ENCODE data around the gene STAB2. TPM values are rescaled to one million over a fixed set of nuclear protein-coding genes. Genes with fewer than 3 reads are reported as not detected.

STAB2 gene
- total and polyA plus RNA-seq, 7 donors = under 0.01 to 0.66 (median 0.48) TPM; not detected in 1

DNA sequence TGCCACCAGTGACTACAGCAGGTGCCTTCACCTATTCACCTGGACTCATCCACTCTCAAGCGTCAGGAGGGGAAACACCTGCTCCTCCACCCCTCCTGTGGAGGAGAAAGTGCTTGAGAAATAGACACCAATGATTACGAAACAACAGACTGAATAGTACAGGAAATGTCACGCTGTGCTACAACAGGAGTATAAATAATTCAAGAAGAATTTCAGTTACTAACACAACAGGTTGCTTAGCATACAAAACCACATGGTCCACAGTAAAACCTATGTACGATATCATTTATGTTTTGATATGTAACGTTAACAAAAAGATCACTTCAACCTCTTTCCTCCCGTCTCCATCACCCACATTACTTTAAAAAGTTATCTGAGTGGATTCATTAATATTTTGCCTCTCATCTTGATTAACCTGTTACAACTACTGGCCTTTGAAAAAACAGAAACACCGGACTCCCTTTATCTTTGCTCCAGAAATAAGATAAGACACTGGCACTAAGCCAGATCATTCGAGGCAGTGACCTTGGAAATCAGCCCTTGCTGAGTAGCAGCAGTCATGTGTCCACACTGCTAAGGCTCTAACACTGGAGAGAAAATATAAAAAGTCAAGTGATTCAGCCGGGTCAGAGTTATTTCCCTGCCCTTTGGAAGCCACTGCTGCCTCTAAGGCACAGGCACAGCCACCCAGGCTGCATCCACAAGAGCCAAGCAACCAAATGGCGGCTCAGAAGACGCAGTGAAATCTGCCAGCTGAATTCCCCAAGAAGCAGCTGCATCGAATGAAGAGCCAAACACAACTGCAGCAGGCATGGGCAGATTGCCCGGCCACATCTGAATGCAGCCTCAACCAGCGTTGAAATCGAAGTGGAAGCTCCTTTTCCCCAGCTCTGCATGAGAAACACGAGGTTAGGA lies 213.0 kb downstream of the STAB2 start:
- TF ChIP-seq, protein P1, sequence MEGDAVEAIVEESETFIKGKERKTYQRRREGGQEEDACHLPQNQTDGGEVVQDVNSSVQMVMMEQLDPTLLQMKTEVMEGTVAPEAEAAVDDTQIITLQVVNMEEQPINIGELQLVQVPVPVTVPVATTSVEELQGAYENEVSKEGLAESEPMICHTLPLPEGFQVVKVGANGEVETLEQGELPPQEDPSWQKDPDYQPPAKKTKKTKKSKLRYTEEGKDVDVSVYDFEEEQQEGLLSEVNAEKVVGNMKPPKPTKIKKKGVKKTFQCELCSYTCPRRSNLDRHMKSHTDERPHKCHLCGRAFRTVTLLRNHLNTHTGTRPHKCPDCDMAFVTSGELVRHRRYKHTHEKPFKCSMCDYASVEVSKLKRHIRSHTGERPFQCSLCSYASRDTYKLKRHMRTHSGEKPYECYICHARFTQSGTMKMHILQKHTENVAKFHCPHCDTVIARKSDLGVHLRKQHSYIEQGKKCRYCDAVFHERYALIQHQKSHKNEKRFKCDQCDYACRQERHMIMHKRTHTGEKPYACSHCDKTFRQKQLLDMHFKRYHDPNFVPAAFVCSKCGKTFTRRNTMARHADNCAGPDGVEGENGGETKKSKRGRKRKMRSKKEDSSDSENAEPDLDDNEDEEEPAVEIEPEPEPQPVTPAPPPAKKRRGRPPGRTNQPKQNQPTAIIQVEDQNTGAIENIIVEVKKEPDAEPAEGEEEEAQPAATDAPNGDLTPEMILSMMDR (IDR thresholded peaks at IDR 0.05) = no peak
- TF ChIP-seq POLR2AphosphoS5 (IDR thresholded peaks at IDR 0.05) (peak; percentile 45 to 59 (median 50)), POLR2A (IDR thresholded peaks at IDR 0.05) (no peak), EP300 (IDR thresholded peaks at IDR 0.05) (peak in 2 of 4 donors; percentile 33)
- intact Hi-C loops (cut with DNase I) = loop anchor here (5.0 to 10.0 kb wide), 3 partner anchors 37 to 135 kb away; partner anchors contain the start of gene HSP90B1
- peak; percentile 83 for DNase-seq
- peaks cover 16 to 89% (median 49%) of the 10 kb centered on the region in 4 donors for H3K36me3 ChIP-seq
- H3K4me3 ChIP-seq = no peak overlapping the region
- peaks cover 0 to 96% (median 86%) of the 10 kb centered on the region in 4 donors for H3K4me1 ChIP-seq
- peak overlapping the region; percentile 72 to 99 (median 78) for H3K27ac ChIP-seq
- H3K9me3 ChIP-seq = no peaks in the 10 kb centered on the region
- 12 to 40% methylated on average over 16 of the region's 16 CpGs for WGBS, 2 donors
- H3K27me3 ChIP-seq = no peaks in the 10 kb centered on the region

DNA sequence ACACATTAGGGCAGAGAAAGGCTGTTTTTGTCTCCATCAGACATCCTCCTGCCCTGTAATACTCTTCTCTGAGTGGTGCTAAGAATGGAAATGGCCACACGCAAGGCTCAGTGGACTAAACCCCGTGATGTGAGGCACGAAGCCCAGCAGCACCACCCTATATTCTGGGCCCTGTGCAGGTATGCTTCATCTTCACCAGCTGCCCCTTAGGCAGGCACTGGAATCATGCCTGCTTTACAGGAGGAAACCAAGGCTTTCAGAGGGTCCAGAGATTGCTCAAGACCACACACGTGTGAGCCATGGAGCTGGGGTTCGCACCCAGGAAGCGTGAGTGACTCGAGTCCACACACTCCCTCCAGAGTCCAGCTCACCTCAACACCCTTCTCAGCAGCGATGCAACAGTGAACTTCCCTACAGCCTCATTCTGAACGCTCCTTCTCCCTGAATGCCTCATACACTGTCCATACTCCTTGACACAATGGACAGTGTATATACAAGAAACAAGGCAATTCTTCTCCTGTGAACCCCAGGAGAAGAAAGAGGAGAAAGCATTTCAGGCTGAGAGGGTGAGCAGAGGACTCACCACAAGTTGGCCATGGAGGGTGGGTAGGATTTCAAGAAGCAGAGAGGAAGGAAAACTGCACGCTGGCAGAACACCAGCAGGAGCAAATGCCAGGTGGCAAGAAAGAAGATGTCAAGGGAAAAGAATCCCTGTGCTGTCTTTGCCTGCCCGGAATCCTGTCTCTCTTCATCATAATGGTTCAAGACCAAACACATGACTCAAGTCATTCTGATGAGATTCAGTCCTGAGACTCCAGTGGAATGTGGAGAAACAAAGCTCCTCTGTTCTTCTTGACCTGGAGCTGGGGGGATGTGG lies 214.9 kb downstream of the STAB2 start:
- Histone ChIP-seq H3K4me3 (no peak overlapping the region), H3K27me3 (no peaks in the 10 kb centered on the region), H3K9me3 (no peaks in the 10 kb centered on the region), H3K4me1 (peaks cover 0 to 98% (median 89%) of the 10 kb centered on the region in 4 donors), H3K36me3 (peaks cover 17 to 88% (median 41%) of the 10 kb centered on the region in 4 donors), H3K27ac (peak overlapping the region; percentile 72 to 99 (median 78))
- 93% methylated on average over 11 of the region's 11 CpGs for WGBS, 2 donors
- intact Hi-C loops (cut with DNase I) = loop anchor here (5.0 kb wide), 2 partner anchors 35 to 65 kb away; no protein-coding TSS in a partner anchor
- TF ChIP-seq EP300 (IDR thresholded peaks at IDR 0.05) (no peak), POLR2AphosphoS5 (IDR thresholded peaks at IDR 0.05) (peak; percentile 11 to 70 (median 41)), POLR2A (IDR thresholded peaks at IDR 0.05) (no peak)
- TF ChIP-seq, protein P1 (IDR thresholded peaks at IDR 0.05) = no peak
- peak; percentile 65 for DNase-seq

DNA sequence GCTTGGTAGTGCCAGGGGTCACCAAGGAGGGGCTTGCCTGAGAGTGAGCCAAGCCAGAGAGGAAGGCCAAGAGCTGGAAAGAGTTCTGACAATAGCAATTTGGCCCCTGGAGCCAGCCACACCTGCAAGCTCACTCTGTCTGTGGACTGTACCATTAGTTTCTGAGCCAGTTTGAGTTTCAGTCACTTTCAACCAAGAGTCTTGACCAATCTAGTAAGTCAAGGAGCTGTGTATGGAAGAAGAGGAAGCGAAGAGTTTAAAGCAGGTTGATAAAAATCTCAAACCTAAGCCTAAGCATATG lies 215.5 kb downstream of the STAB2 start:
- DNase-seq = peak; percentile 62
- no peak overlapping the region for H3K4me3 ChIP-seq
- intact Hi-C loops (cut with DNase I) = loop anchor here (5.0 kb wide), 2 partner anchors 35 to 65 kb away; no protein-coding TSS in a partner anchor
- H3K27ac ChIP-seq = peak overlapping the region; percentile 72 to 99 (median 78)
- H3K27me3 ChIP-seq = no peaks in the 10 kb centered on the region
- H3K4me1 ChIP-seq = peaks cover 0 to 99% (median 91%) of the 10 kb centered on the region in 4 donors
- H3K36me3 ChIP-seq = peaks cover 13 to 88% (median 42%) of the 10 kb centered on the region in 4 donors
- WGBS, 2 donors = 97% methylated on average over 1 of the region's 1 CpG
- no peaks in the 10 kb centered on the region for H3K9me3 ChIP-seq
- TF ChIP-seq, protein P1 (IDR thresholded peaks at IDR 0.05) = no peak
- TF ChIP-seq POLR2A (IDR thresholded peaks at IDR 0.05) (no peak), POLR2AphosphoS5 (IDR thresholded peaks at IDR 0.05) (no peak), EP300 (IDR thresholded peaks at IDR 0.05) (no peak)

DNA sequence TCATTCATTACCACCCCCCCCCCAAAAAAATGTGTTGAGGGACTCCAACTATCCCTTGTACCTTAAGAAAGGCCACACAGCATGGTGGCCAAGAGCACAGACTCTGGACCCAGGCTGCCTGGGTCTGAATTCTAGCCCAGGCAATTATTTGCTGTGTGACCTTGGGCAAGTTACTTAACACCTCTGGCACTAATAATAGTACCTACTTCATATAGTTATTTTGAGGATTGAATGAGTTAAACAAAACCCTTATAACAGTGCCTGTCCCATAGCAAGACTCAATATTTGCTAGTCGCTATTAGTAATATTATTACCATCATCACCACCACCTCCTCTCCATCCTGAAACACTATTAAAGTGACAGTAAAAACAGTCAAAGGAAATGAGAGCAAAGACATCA lies 216.8 kb downstream of the STAB2 start:
- no peak for TF ChIP-seq EP300 (IDR thresholded peaks at IDR 0.05)
- TF ChIP-seq, protein P1 (IDR thresholded peaks at IDR 0.05) = no peak
- TF ChIP-seq POLR2AphosphoS5 (IDR thresholded peaks at IDR 0.05) = no peak
- TF ChIP-seq POLR2A (IDR thresholded peaks at IDR 0.05) = no peak
- Histone ChIP-seq H3K4me1 (peaks cover 0 to 100% (median 99%) of the 10 kb centered on the region in 4 donors), H3K27me3 (no peaks in the 10 kb centered on the region), H3K27ac (peak overlapping the region in 3 of 4 donors; percentile 65 to 99 (median 75)), H3K9me3 (no peaks in the 10 kb centered on the region), H3K36me3 (peaks cover 7 to 88% (median 37%) of the 10 kb centered on the region in 4 donors), H3K4me3 (no peak overlapping the region)
- WGBS, 2 donors = 98 to 100% methylated on average over 1 of the region's 1 CpG
- intact Hi-C loops (cut with DNase I) = loop anchor here (5.0 kb wide), 2 partner anchors 33 to 63 kb away; no protein-coding TSS in a partner anchor
- peak; percentile 17 for DNase-seq

Data from sigmoid colon (tissue), 7 donors.